ENCODE results near the gene HOXB8.

Gene HOXB8

DNA sequence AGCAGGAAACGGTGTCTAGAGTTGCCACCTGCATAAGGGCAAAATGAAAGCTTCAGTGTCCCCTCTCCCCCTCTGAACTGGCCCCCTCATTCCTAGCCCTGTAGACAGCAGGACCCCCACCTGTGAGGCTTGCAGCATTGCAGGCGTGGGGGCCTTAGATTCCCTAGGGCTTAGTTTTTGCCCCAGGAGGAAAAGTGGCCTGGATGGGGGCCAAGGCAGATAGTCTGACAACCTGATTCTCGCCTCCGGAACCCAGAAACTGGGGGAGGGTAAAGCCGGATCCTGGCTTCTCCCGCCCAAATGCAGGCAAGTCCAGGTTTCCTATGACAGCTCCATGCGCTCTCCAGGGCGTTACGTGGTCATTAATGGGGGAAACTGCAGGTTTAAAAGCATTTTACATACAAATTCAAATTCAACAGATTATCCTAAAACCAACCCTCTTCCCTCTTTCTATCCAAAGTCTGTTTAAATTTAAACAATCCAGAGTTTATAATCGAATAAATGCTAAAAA, 9.6 kb downstream of the HOXB8 start:
- Histone ChIP-seq H3K36me3 (ENCODE audit: insufficient read depth, low read length) (no peaks in the 10 kb centered on the region), H3K4me3 (ENCODE audit: low read depth, low read length, poor library complexity, severe bottlenecking) (no peak overlapping the region), H3K79me2 (ENCODE audit: insufficient read depth, low read length) (no peaks in the 10 kb centered on the region), H3K9ac (ENCODE audit: low read length) (no peak overlapping the region), H3K27ac (ENCODE audit: low read depth, low read length, poor library complexity, severe bottlenecking) (no peak overlapping the region), H3K27me3 (ENCODE audit: insufficient read depth, low read length) (peaks cover 5% of the 10 kb centered on the region; the same call in 1 of the 2 replicates), H3K4me1 (ENCODE audit: insufficient read depth, low read length, severe bottlenecking) (peaks cover 3% of the 10 kb centered on the region), H3K9me3 (ENCODE audit: low read length) (no peaks in the 10 kb centered on the region), H3K9me2 (ENCODE audit: low read depth, low read length) (no peaks in the 10 kb centered on the region), H3K4me2 (ENCODE audit: low read length) (no peak overlapping the region), H4K20me1 (ENCODE audit: insufficient read depth, low read length) (no peaks in the 10 kb centered on the region), H2AFZ (ENCODE audit: low read length) (no peak overlapping the region), H3F3A (ENCODE audit: insufficient read depth, low read length) (no peaks in the 10 kb centered on the region)
- TF ChIP-seq CTCF (IDR thresholded peaks at IDR 0.05; ENCODE audit: low read length) (no peak), EZH2 (IDR thresholded peaks at IDR 0.05; ENCODE audit: borderline replicate concordance, low read length) (no peak)

- no peaks in the 10 kb centered on the region for H3K36me3 ChIP-seq (ENCODE audit: insufficient read depth, low read length)
- H3K9me3 ChIP-seq (ENCODE audit: low read length), result no peaks in the 10 kb centered on the region
- H3K79me2 ChIP-seq (ENCODE audit: insufficient read depth, low read length), result no peaks in the 10 kb centered on the region
- TF ChIP-seq CTCF (IDR thresholded peaks at IDR 0.05; ENCODE audit: low read length), result no peak
- TF ChIP-seq EZH2 (IDR thresholded peaks at IDR 0.05; ENCODE audit: borderline replicate concordance, low read length), result no peak
- H3K9ac ChIP-seq (ENCODE audit: low read length), result no peak within 1 kb of the TSS
- H3K4me3 ChIP-seq (ENCODE audit: low read depth, low read length, poor library complexity, severe bottlenecking), result no peak within 1 kb of the TSS
- no peak within 1 kb of the TSS for H2AFZ ChIP-seq (ENCODE audit: low read length)
- no peaks in the 10 kb centered on the region for H3F3A ChIP-seq (ENCODE audit: insufficient read depth, low read length)
- H3K4me1 ChIP-seq (ENCODE audit: insufficient read depth, low read length, severe bottlenecking), result peaks cover under 1% of the 10 kb centered on the region
- H3K27ac ChIP-seq (ENCODE audit: low read depth, low read length, poor library complexity, severe bottlenecking), result no peak within 1 kb of the TSS
- H3K4me2 ChIP-seq (ENCODE audit: low read length), result no peak within 1 kb of the TSS
- H3K9me2 ChIP-seq (ENCODE audit: low read depth, low read length), result no peaks in the 10 kb centered on the region
- no peaks in the 10 kb centered on the region for H4K20me1 ChIP-seq (ENCODE audit: insufficient read depth, low read length)
- H3K27me3 ChIP-seq (ENCODE audit: insufficient read depth, low read length), result peaks cover 5% of the 10 kb centered on the region; the same call in 1 of the 2 replicates
Observed at GRCh38 chr17:48604770-48605329, 10.2 kb downstream of the HOXB8 start, which contains the start of gene HOXB6. Gene HOXB6, minus strand, starts transcription at chr17:48604986. Its CDS starts 6,836 bp downstream, at chr17:48598150.

- Histone ChIP-seq H3K9me2 (ENCODE audit: low read depth, low read length) (no peaks in the 10 kb centered on the region), H3K36me3 (ENCODE audit: insufficient read depth, low read length) (no peaks in the 10 kb centered on the region), H3K79me2 (ENCODE audit: insufficient read depth, low read length) (no peaks in the 10 kb centered on the region), H3K27me3 (ENCODE audit: insufficient read depth, low read length) (peaks cover 5% of the 10 kb centered on the region; the same call in 1 of the 2 replicates), H3K27ac (ENCODE audit: low read depth, low read length, poor library complexity, severe bottlenecking) (no peak overlapping the region), H3K4me3 (ENCODE audit: low read depth, low read length, poor library complexity, severe bottlenecking) (no peak overlapping the region), H3K4me2 (ENCODE audit: low read length) (no peak overlapping the region), H3F3A (ENCODE audit: insufficient read depth, low read length) (no peaks in the 10 kb centered on the region), H3K9ac (ENCODE audit: low read length) (no peak overlapping the region), H4K20me1 (ENCODE audit: insufficient read depth, low read length) (no peaks in the 10 kb centered on the region), H3K9me3 (ENCODE audit: low read length) (no peaks in the 10 kb centered on the region), H2AFZ (ENCODE audit: low read length) (no peak overlapping the region), H3K4me1 (ENCODE audit: insufficient read depth, low read length, severe bottlenecking) (no peaks in the 10 kb centered on the region)
- TF ChIP-seq CTCF (IDR thresholded peaks at IDR 0.05; ENCODE audit: low read length) (no peak), EZH2 (IDR thresholded peaks at IDR 0.05; ENCODE audit: borderline replicate concordance, low read length) (no peak)
Observed at GRCh38 chr17:48603959-48604769, 10.9 kb downstream of the HOXB8 start.

Measured in OCI-LY1 (cell line).